PC-9 (cell line): Measurements from ENCODE around the gene PDLIM7. TPM values are rescaled to one million over a fixed set of nuclear protein-coding genes. Genes with fewer than 3 reads are reported as not detected.

ENCODE experiments used
- BruUV-seq: library from RNA; stranded (reverse); fragments of 400-500 nt; replicated peaks from 2 replicates; lab custom pipeline; 2021; lab: Mats Ljungman, UMichigan
- CTCF ChIA-PET: fragments of 300-600 bp; sonication (Branson Sonifier 250); formaldehyde crosslinking; loops from one replicate; lab custom pipeline; 2022; ENCODE audit warnings: antibody characterized with exemption; lab: Charles Lee
- POLR2A ChIA-PET: fragments of 300-600 bp; sonication (Branson Sonifier 250); formaldehyde crosslinking; loops from one replicate; lab custom pipeline; 2022; ENCODE audit warnings: antibody characterized with exemption; ENCODE audit not compliant: unreplicated experiment; lab: Charles Lee
- DNase-seq, 2 experiments: peaks; one replicate each; pipeline versions ENCODE4 v3.0.0 to v3.0.0-alpha.2; 2015 to 2022; ENCODE audit warnings: mixed read lengths in 1 of 2
- H2AFZ ChIP-seq: fragments of 200-600 bp; sonication (generic); 2 replicates; pipeline ENCODE4 v1.8.1; 2017; ENCODE audit warnings: antibody characterized with exemption
- H3F3A ChIP-seq: fragments of 200-600 bp; sonication (generic); 2 replicates; pipeline ENCODE4 v1.8.1; 2017; ENCODE audit warnings: antibody characterized with exemption, mild to moderate bottlenecking, low read depth; ENCODE audit not compliant: insufficient read depth
- H3K27ac ChIP-seq: fragments of 200-600 bp; sonication (generic); 2 replicates; pipeline ENCODE4 v1.6.1; 2016; ENCODE audit warnings: mixed run types
- H3K27me3 ChIP-seq: fragments of 200-600 bp; sonication (generic); 2 replicates; pipeline ENCODE4 v1.6.1; 2016; ENCODE audit warnings: low read depth, mixed run types; ENCODE audit not compliant: insufficient read depth
- H3K36me3 ChIP-seq: fragments of 200-600 bp; sonication (generic); 2 replicates; pipeline ENCODE4 v1.6.1; 2016; ENCODE audit warnings: low read depth, mixed run types
- H3K4me1 ChIP-seq: fragments of 200-600 bp; sonication (generic); replicated peaks from 2 replicates; pipeline ENCODE4 v1.6.1; 2016; ENCODE audit warnings: mixed run types; ENCODE audit not compliant: insufficient read depth
- H3K4me2 ChIP-seq: fragments of 200-600 bp; sonication (generic); 2 replicates; pipeline ENCODE4 v1.6.1; 2017; ENCODE audit warnings: mixed run types
- H3K4me3 ChIP-seq: fragments of 200-600 bp; sonication (generic); 2 replicates; pipeline ENCODE4 v1.6.1; 2016; ENCODE audit warnings: mixed run types
- H3K79me2 ChIP-seq: fragments of 200-600 bp; sonication (generic); 2 replicates; pipeline ENCODE4 v1.6.1; 2017; ENCODE audit warnings: low read depth, mixed run types
- H3K9me2 ChIP-seq: fragments of 200-600 bp; sonication (generic); 2 replicates; pipeline ENCODE4 v1.8.1; 2017; ENCODE audit warnings: mild to moderate bottlenecking; ENCODE audit not compliant: insufficient read depth
- H3K9me3 ChIP-seq: fragments of 200-600 bp; sonication (generic); 2 replicates; pipeline ENCODE4 v1.8.1; 2016; ENCODE audit warnings: low read depth; ENCODE audit not compliant: insufficient read depth
- H4K20me1 ChIP-seq: fragments of 200-600 bp; sonication (generic); 2 replicates; pipeline ENCODE4 v1.8.1; 2017; ENCODE audit not compliant: insufficient read depth
- CTCF ChIP-seq: fragments of 200-600 bp; sonication (generic); conservative IDR thresholded peaks from 2 replicates; pipeline ENCODE4 v1.6.1; 2017; ENCODE audit warnings: mixed run types, antibody characterized with exemption, mild to moderate bottlenecking, moderate library complexity
- EZH2 ChIP-seq: fragments of 200-600 bp; sonication (generic); IDR thresholded peaks from 2 replicates; pipeline ENCODE4 v1.8.0; 2017; ENCODE audit warnings: antibody characterized with exemption, low read depth
- intact Hi-C: fragments of 100-400 bp; cut with micrococcal nuclease; formaldehyde crosslinking; loops from one replicate; pipeline ENCODE4 v1.10.0; 2022; ENCODE audit not compliant: unreplicated experiment
- total RNA-seq: library from RNA; stranded (reverse); gene quantifications from 2 replicates; pipeline ENCODE4 v1.2.3, GENCODE V29; 2021

PDLIM7 gene
- total RNA-seq, 1 experiment from 2014 or later: 167 TPM

DNA sequence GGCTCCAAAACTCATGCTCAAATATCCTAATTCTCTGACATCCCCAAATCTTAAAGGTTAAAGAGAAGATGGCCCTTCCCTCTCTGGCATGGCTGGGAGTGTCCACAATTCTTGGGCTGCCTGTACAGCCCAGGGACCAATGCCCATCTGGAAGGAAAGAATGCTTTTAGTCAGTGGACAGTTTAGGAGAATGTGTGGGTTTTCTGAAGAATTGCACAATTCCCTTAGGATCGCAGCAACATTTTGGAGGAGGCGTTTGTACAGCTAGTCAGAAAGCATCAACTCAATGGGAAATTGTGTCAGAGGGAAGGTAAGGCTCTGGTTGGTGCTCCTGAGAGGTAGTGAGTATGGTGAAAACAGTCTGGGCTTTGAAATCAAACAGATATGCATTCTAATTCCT is 42.0 kb upstream of the PDLIM7 start:
- Histone ChIP-seq H3K9me3 (no peaks in the 10 kb centered on the region), H2AFZ (no peak overlapping the region), H4K20me1 (peaks cover 38% of the 10 kb centered on the region), H3K36me3 (peaks cover 10% of the 10 kb centered on the region), H3K27ac (no peak overlapping the region), H3K4me2 (no peak overlapping the region), H3K4me3 (no peak overlapping the region), H3K79me2 (peaks cover 28% of the 10 kb centered on the region), H3K27me3 (no peaks in the 10 kb centered on the region), H3K4me1 (no peaks in the 10 kb centered on the region), H3F3A (no peaks in the 10 kb centered on the region; the same call in 1 of the 2 replicates), H3K9me2 (no peaks in the 10 kb centered on the region)
- CTCF ChIA-PET: no interaction called here
- intact Hi-C loops: no loop called here
- DNase-seq: no peak
- POLR2A ChIA-PET: no interaction called here
- TF ChIP-seq CTCF (no peak), EZH2 (no peak)
- BruUV-seq: no TSS peak

DNA sequence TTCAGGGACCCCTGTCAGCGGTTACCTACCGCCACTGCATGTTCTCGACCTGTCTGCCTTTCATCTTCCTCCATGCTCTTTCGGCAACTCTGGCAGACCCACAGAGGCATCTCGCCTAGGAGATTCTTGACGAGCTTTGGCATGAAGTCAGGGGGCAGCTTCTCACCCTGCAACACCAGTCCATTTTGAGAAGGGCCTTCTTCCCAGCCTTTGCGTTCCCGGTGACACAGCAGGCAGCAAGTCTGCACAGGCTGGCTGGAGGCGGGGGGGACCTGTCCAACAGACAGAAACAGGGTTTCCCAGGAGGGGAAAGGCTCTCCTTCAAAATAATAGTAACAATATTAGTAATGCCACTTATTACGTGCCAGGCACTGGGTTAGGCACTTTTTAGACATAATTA is 41.5 kb upstream of the PDLIM7 start:
- Histone ChIP-seq H3K27me3 (no peaks in the 10 kb centered on the region), H2AFZ (no peak overlapping the region), H3K4me1 (no peaks in the 10 kb centered on the region), H3K9me2 (no peaks in the 10 kb centered on the region), H3F3A (no peaks in the 10 kb centered on the region; the same call in 1 of the 2 replicates), H3K9me3 (no peaks in the 10 kb centered on the region), H3K4me3 (no peak overlapping the region), H3K36me3 (peaks cover 10% of the 10 kb centered on the region), H4K20me1 (peaks cover 34% of the 10 kb centered on the region; the same call in 1 of the 2 replicates), H3K79me2 (peaks cover 23% of the 10 kb centered on the region), H3K4me2 (no peak overlapping the region), H3K27ac (no peak overlapping the region)
- no peak for TF ChIP-seq CTCF
- no peak for TF ChIP-seq EZH2
- ChIA-PET POLR2A (no interaction called here), CTCF (no interaction called here)
- DNase-seq: no peak
- intact Hi-C loops: no loop called here
- no TSS peak for BruUV-seq

DNA sequence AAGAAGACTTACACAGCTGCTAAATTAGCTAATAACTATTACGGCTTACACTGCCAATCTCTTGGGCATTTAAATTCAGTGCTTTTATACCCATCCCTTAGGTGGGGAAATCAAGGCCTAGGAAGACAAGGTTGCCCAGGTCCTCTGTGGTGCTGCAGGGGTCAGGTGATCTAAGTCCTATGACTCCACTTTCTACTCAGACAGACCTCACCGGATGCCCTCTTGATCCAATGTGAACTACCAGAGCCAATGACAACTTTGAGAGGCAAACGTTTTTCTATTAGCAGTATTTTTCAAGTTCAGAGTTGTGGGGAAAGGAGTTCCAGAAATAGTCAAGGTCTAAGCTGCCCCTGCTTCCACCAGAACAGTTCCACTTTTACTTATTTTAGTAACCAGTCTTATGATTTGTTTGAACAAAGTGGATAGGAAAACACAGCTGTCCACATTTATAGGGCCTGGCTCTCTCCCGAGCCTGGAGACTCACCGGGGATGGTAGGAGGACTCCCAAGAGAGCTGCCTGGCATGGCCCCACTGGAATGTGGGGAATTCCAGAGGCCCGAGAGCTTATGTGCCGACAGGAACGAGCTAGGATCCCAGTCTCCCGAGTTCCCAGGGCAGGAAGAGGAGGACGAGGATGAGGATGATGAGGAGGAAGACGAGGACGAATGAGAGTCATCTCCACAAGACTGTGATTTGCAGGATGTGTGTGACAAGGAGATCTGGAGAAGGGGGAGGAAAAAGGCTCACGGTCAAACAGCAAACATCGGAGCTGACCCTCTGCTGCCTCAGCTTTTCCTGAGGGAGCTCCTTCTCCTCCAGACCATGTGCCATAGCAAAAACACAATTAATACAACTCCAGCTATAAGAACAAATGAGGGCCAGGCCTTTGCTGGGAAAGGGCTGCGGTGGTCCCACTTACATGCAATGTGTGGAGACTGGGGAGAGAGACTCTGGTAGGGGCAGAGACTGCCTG is 40.3 kb upstream of the PDLIM7 start:
- POLR2A ChIA-PET: no interaction called here
- Histone ChIP-seq H3K4me2 (no peak overlapping the region), H3K27ac (no peak overlapping the region)

More for the DNA sequence above, 40.3 kb upstream of the PDLIM7 start:
- H3K4me3 ChIP-seq: no peak overlapping the region
- BruUV-seq: no TSS peak
- H3F3A ChIP-seq: no peaks in the 10 kb centered on the region; the same call in 1 of the 2 replicates
- H2AFZ ChIP-seq: no peak overlapping the region
- H3K9me3 ChIP-seq: no peaks in the 10 kb centered on the region
- intact Hi-C loops: no loop called here
- H3K9me2 ChIP-seq: no peaks in the 10 kb centered on the region
- no peak for DNase-seq
- CTCF ChIA-PET: interaction anchor here (0.9 kb wide), 1 partner anchor 13 kb away, joined by 3 read pairs; no protein-coding TSS in a partner anchor
- no peaks in the 10 kb centered on the region for H3K4me1 ChIP-seq
- peaks cover 10% of the 10 kb centered on the region for H3K36me3 ChIP-seq
- no peaks in the 10 kb centered on the region for H3K27me3 ChIP-seq
- no peak for TF ChIP-seq CTCF
- TF ChIP-seq EZH2: no peak
- H4K20me1 ChIP-seq: peaks cover 24% of the 10 kb centered on the region; the same call in 1 of the 2 replicates
- peaks cover 11% of the 10 kb centered on the region for H3K79me2 ChIP-seq
